Activated T-cell treated with anti-CD3 and anti-CD28 coated beads, Interleukin-2, amount 50 U/mL, for 1 hour (primary cell): ENCODE results near the gene ADAMTS12.

ENCODE experiments used
- DNase-seq: peaks from one replicate; pipeline ENCODE4 v3.0.0-alpha.2; 2020

ADAMTS12 gene

DNA sequence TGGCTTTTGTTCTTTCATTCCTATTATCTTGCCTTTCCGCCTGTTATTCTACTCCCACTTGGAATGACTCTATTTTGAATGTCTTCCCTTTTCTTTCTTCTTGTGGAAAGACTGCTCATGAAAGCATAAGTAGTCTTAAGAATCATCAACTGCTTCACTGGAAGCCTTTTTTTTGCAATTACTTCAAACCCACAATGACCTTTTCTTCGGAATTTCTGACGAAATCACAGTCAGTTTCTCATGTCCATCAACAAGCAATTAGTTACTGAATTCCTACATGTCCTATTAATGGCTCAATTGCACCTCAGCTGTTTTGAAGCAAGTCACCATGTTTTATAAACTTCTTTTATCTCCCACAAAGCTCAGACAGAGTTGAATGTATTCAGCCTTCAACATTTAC lies 254.8 kb downstream of the ADAMTS12 start:
- DNase-seq = no peak

DNA sequence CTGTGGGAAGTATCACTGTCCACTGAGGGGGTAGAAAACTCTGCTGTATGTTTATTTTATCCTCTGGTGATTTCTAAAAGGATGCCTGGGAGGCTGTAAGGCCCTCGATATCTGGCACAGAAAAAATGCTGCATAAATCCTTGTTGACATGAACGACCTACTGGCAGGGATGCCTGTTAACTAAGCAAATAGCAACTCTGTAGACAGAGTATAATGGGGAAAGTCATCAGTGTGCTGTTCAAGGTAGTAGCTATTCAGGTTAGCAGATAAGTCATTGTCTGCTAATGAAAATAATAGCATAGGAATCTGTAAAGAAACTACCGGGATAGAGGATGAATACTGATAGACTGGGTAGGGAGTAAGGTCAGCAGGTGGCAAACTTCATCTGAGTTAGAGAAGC lies 256.2 kb downstream of the ADAMTS12 start:
- no peak for DNase-seq

- DNase-seq = no peak
Measured at GRCh38 chr5:33633699-33634098, 258.1 kb downstream of the ADAMTS12 start.

DNA sequence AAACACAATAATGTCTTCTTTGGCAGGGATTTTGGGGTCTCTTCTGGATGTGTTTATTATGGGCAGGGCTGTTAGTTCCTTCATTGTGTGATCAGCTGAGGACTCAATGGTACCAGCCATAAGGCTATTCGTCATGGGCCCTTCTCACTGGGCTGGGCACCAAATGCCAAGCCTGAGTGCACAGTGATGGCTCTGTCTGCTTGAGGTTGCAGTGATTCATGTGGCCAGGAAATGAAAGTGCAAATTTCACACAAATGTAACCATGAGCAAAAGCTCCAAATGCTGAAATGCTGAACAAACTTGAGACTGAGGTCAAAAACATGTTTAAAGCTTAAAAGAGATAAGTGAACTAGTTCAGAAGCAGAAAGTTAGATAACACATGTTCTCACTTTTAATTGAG lies 260.0 kb downstream of the ADAMTS12 start:
- DNase-seq = no peak

DNA sequence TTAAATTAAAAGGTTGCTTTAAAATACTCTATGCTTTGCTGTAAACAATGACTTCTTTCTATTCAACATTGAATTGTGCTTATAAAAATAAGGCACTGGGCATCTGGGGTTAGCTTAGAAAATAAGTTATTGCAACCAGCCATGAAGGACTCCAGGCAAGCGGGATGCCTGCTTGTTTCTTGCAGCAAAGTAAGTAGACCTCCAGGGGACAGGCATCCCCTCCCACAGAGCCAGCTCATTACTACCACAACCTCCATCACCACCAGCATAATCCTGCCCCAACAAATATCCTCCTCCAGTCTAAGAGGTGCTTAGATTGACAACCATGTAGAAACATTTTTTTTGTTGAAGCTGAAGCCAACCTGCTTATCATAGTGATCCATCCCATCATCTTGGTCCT lies 260.7 kb downstream of the ADAMTS12 start:
- DNase-seq = no peak

GRCh38 chr5:33629999-33630398 lies 261.8 kb downstream of the ADAMTS12 start:
- no peak for DNase-seq

GRCh38 chr5:33628796-33629195 lies 263.0 kb downstream of the ADAMTS12 start:
- no peak for DNase-seq

GRCh38 chr5:33621514-33621913 lies 270.3 kb downstream of the ADAMTS12 start:
- DNase-seq = no peak

DNA sequence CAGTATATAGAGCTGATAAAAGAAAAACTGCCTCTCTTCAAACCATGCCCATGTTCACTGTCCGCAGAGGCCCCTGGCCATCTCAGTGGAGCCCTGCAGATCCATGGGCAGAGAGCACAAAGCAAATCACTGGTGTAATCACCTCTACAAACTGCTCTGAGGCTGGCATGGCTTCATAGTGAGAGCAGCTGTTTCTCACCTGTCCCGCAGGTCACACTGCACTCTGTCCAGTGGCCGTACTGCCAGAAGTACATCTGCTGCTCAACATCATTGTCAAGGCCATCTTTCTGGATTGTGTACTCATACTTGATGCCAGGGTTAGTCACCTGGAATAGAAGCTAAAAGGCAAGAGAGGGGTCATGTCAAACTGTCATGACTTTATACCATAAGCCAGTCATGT lies 277.8 kb downstream of the ADAMTS12 start:
- DNase-seq = no peak

GRCh38 chr5:33612386-33612785 lies 279.4 kb downstream of the ADAMTS12 start:
- DNase-seq = no peak

DNA sequence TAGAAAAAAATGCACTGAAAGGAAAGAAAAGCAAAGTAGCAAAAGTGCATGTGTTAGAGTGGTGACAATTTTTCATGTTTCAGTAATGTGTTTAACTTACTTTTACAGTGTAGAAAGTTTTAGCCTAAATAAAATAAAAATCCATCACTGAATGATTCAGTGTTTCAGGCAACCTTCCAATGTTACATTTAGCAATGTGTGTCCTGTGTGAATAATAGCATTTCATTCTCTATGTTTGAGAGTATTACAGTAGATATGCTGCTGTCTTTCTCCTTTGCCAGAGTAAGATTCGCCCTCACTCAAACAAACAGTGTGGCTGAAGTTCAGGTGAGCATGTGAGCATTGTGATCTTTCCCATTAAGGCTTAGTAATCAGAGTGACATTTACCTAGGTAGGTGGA lies 279.9 kb downstream of the ADAMTS12 start:
- DNase-seq = no peak

- no peak for DNase-seq
Measured at GRCh38 chr5:33608344-33609041, 283.3 kb downstream of the ADAMTS12 start.

GRCh38 chr5:33604503-33604902 lies 287.3 kb downstream of the ADAMTS12 start:
- DNase-seq = no peak

DNA sequence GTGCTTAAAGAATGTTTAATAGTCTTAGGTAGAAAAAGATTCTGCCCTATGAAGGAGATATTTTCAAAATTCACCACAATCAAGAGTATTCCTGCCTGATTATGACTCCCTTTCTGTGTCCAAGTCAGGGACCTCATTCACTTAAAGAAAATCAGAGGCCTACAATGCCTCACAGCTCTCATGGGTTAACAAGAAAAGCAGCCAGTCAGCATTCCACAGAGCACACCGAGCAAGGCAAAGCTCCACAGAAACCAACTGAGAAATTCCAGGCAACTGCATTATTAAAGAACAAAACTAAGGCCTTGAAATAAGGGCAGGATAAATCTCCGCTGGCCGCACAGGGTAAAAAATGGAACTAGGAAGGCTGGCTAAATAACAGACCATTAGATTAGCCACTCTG lies 289.9 kb downstream of the ADAMTS12 start:
- no peak for DNase-seq

GRCh38 chr5:33595303-33595702 lies 296.5 kb downstream of the ADAMTS12 start:
- no peak for DNase-seq

- DNase-seq = no peak
Measured at GRCh38 chr5:33594006-33594405, 297.8 kb downstream of the ADAMTS12 start.

DNA sequence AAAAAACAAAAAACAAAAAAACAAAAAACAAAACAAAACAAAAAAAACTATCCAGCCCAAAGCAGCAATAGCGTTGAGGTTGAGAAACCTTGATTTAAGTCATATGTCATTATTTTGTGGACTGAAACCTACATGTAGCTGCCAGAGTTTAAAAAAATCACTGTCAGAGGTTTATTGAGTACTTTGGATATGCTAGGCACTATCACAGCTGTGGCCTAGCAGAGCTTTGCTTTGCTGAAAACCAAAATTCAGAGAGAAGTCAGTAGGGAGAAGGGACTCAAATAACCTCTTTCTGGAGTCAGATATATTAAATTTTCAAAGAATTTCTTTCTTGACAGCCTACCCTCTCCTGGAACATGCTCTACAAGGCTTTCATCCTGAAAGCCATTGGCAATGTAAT lies 299.5 kb downstream of the ADAMTS12 start:
- no peak for DNase-seq

DNA sequence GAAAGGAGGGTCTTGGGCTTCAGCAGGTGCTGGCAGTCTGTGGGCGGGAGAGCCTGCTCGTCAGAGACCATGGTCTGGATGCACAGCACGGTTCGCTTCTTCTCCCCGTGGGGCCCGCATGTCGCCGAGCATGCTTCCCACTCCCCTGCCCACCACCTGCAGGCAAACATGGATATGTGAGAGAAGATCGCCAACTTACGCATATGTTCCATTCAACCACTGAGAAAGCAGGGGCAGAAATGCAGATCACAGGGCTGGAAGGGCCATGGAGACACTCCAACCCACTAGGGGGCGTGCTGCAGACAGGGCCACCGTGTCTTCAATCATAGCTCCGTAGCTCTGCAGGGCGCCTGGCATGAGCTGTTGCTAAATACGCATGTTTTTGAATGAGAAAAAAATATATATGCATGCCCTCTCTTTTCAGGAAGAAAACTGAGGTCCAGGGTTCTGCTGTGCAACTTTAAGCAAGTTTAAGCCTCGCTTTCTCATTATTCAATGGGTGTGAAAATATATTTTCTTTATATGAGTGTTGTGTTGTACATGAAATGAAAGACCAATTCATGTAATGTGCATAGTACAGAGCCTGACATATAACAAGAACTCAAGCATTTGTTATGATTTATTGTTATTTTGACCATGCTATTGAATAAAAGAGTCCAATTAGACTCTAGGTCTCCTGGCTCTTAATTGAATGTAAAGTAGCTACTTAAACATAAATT lies 303.0 kb downstream of the ADAMTS12 start:
- DNase-seq = peak; percentile 17

- DNase-seq = no peak
Measured at GRCh38 chr5:33583332-33583731, 308.5 kb downstream of the ADAMTS12 start.

DNA sequence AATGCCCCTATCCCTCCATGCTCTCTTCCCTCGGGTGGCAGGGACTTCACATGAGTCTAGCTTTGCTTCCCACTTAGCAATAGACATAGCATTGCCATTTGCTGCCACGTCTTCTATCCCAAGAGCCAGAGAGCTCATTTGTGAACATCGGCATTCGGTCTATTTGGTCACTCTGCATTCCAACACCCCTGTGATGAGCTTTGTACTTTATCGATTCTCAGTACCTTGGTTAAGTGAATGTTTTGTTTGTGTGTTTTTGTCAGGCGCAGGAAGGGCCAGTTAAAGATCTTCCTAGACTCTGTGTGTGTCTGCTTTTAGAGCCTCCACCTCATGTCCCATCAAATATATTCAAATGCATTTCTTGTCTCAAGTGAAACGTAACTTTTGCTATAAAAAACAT lies 309.4 kb downstream of the ADAMTS12 start:
- no peak for DNase-seq

- no peak for DNase-seq
Measured at GRCh38 chr5:33579789-33580188, 312.0 kb downstream of the ADAMTS12 start.

- DNase-seq = no peak
Measured at GRCh38 chr5:33579152-33579551, 312.6 kb downstream of the ADAMTS12 start.

DNA sequence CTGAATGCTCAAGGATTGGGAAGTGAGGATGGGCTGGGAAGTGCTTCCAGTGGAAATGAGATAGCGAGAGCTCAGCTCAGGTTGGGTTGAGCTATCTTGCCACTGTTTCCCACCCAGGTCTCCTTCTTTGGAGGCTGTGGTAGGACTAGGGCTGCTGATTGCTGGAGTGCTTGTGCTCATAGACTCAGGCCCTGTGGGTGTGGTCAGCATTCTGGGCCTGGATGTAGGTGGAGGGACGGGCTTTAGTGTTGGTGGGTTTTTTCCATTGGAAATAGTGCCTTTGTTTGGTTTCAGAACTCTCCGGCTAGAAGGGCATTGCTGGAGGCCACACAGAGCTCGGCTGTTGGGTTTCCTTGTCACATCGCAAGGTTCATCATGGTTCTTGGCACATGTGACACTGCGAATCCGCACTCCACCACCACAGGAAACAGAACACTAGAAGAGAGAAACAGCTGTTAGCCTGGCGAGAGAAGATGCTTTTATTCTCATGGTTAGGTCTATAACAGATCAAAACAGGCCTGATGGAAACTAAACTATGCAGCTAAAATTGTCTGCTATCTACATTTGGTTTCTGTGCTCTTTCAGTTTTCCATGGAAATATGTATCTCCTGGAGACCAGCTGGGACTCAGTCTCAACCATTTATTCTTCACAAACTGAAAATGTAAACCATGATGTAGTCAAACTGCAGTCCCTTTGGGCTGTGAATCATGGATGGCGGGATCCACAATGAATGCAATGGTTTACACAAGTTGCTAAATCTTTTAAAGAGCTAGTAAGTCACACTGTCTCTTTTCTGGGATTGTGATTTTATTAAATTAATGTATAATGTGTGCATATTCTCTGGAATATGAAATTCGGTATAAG lies 314.8 kb downstream of the ADAMTS12 start:
- DNase-seq = no peak

GRCh38 chr5:33565324-33565723 lies 326.5 kb downstream of the ADAMTS12 start:
- DNase-seq = no peak
